GM12878 (cell line): Measurements from ENCODE around the gene WDTC1. TPM values are rescaled to one million over a fixed set of nuclear protein-coding genes. Genes with fewer than 3 reads are reported as not detected.

Source experiments
- ATF2 ChIP-seq: IDR thresholded peaks from 2 replicates; pipeline ENCODE4 v1.6.1; 2012; ENCODE audit warnings: low read length, inconsistent platforms
- BCL11A ChIP-seq: IDR thresholded peaks from 2 replicates; pipeline ENCODE4 v1.6.1; 2011; ENCODE audit warnings: low read depth, low read length
- BRCA1 ChIP-seq: IDR thresholded peaks from 2 replicates; pipeline ENCODE4 v1.6.1; 2011; ENCODE audit warnings: low read depth, low read length, improper control_type of control experiment
- CBX5 ChIP-seq: sonication (generic); IDR thresholded peaks from 2 replicates; pipeline ENCODE4 v1.6.1; 2016; ENCODE audit warnings: low read depth, moderate library complexity, mild to moderate bottlenecking, inconsistent platforms
- CEBPB ChIP-seq, 2 experiments: fragments of 150-350 bp in 1 of 2; IDR thresholded peaks; 2 replicates each; pipeline ENCODE4 v1.6.1; 2012 to 2014; ENCODE audit warnings: low read depth in 2 of 2, low read length in 2 of 2, borderline replicate concordance in 1 of 2, inconsistent platforms in 1 of 2
- EED ChIP-seq: sonication (generic); IDR thresholded peaks from 2 replicates; pipeline ENCODE4 v1.6.1; 2016; ENCODE audit warnings: antibody characterized with exemption, low read depth
- ESRRA ChIP-seq: IDR thresholded peaks from 2 replicates; pipeline ENCODE4 v1.6.1; 2012; ENCODE audit warnings: mild to moderate bottlenecking, low read length, improper control_type of control experiment
- GABPA ChIP-seq: IDR thresholded peaks from 2 replicates; pipeline ENCODE4 v1.6.1; 2014; ENCODE audit warnings: antibody characterized with exemption, low read depth, mild to moderate bottlenecking, inconsistent platforms
- IRF5 ChIP-seq: fragments of 450-650 bp; IDR thresholded peaks from 2 replicates; pipeline ENCODE4 v1.6.1; 2017; ENCODE audit warnings: borderline replicate concordance
- LARP7 ChIP-seq: fragments of 450-650 bp; IDR thresholded peaks from 2 replicates; pipeline ENCODE4 v1.6.1; 2017; ENCODE audit warnings: mild to moderate bottlenecking
- MEF2A ChIP-seq: IDR thresholded peaks from 2 replicates; pipeline ENCODE4 v1.6.1; 2011; ENCODE audit warnings: low read depth, mild to moderate bottlenecking, low read length, moderate library complexity; ENCODE audit not compliant: insufficient read depth
- NR2C1 ChIP-seq: fragments of 450-650 bp; IDR thresholded peaks from 2 replicates; pipeline ENCODE4 v1.6.1; 2017; ENCODE audit warnings: antibody characterized with exemption, mild to moderate bottlenecking, moderate library complexity
- PBX3 ChIP-seq: IDR thresholded peaks from 2 replicates; pipeline ENCODE4 v1.6.1; 2011; ENCODE audit warnings: mild to moderate bottlenecking, low read depth, low read length, moderate library complexity; ENCODE audit not compliant: insufficient replicate concordance
- PKNOX1 ChIP-seq: fragments of 450-650 bp; IDR thresholded peaks from 2 replicates; pipeline ENCODE4 v1.6.1; 2016; ENCODE audit warnings: mild to moderate bottlenecking
- POLR2AphosphoS2 ChIP-seq: IDR thresholded peaks from 2 replicates; pipeline ENCODE4 v1.6.1; 2011; ENCODE audit warnings: low read depth, mild to moderate bottlenecking, low read length, improper control_type of control experiment, moderate library complexity
- PRDM15 ChIP-seq: fragments of 450-650 bp; formaldehyde crosslinking; IDR thresholded peaks from 2 replicates; pipeline ENCODE4 v1.4.0; 2020; ENCODE audit warnings: mild to moderate bottlenecking, moderate library complexity
- RUNX3 ChIP-seq: IDR thresholded peaks from 2 replicates; pipeline ENCODE4 v1.6.1; 2012; ENCODE audit warnings: low read length, inconsistent platforms
- SP1 ChIP-seq: IDR thresholded peaks from one replicate; pipeline ENCODE4 v1.6.1; 2011; ENCODE audit warnings: low read depth, low read length
- STAT1 ChIP-seq: fragments of 450-650 bp; conservative IDR thresholded peaks from 2 replicates; pipeline ENCODE4 v1.6.1; 2014; ENCODE audit warnings: antibody characterized with exemption, mild to moderate bottlenecking
- STAT3 ChIP-seq: IDR thresholded peaks from 2 replicates; pipeline ENCODE4 v1.6.1; 2011; ENCODE audit warnings: low read depth, low read length, improper control_type of control experiment
- SUZ12 ChIP-seq: fragments of 200-600 bp; sonication (generic); IDR thresholded peaks from one replicate; pipeline ENCODE4 v1.6.1; 2018; ENCODE audit warnings: antibody characterized with exemption, mild to moderate bottlenecking; ENCODE audit not compliant: unreplicated experiment
- WRNIP1 ChIP-seq: IDR thresholded peaks from 2 replicates; pipeline ENCODE4 v1.6.1; 2011; ENCODE audit warnings: low read depth, low read length, improper control_type of control experiment, borderline replicate concordance
- ZNF24 ChIP-seq: fragments of 450-650 bp; IDR thresholded peaks from 2 replicates; pipeline ENCODE4 v1.6.1; 2017; ENCODE audit warnings: antibody characterized with exemption, mild to moderate bottlenecking
- polyA plus RNA-seq, 11 experiments: library from polyadenylated mRNA; depleted of rRNA in 4 of 11; unstranded in 6 of 11; stranded (reverse) in 5 of 11; fragments of >200 nt; fragmentation: Nextera tagmentation in 4 of 11; fragmentation: Illumina TruSeq in 1 of 11; extraction: Ambion mirVana in 4 of 11; extraction: Trizol in 1 of 11; gene quantifications; 1 replicate in 1 of 11; 2 replicates in 10 of 11; pipeline versions ENCODE4 v1.2.1 to v1.2.3, GENCODE V29; 2011 to 2016; ENCODE audit warnings: inconsistent platforms in 2 of 11, missing spikeins in 2 of 11, low read depth in 1 of 11
- total RNA-seq, 4 experiments: library from RNA; depleted of rRNA in 3 of 4; stranded (reverse); fragments of >200 nt in 3 of 4; fragmentation: Illumina TruSeq in 1 of 4; extraction: Trizol in 1 of 4; gene quantifications; 2 replicates each; pipeline versions ENCODE4 v1.2.1 to v1.2.3, GENCODE V29; 2013 to 2021

Gene WDTC1
- total and polyA plus RNA-seq, 10 of the 15 experiments (the other 5 are each of a cell fraction or from before 2014, with no cell fraction given), result 0.21 to 28.7 (median 7.6) TPM

GRCh38 chr1:27357281-27358037 lies 123.0 kb downstream of the WDTC1 start (continued):
- no peak for TF ChIP-seq PKNOX1
- no peak for TF ChIP-seq ESRRA
- no peak for TF ChIP-seq IRF5
- no peak for TF ChIP-seq ZNF24
- peak; percentile 63 for TF ChIP-seq SP1
- TF ChIP-seq MEF2A, result no peak
- TF ChIP-seq PRDM15 (CRISPR knock-in tag), result no peak
- TF ChIP-seq NR2C1, result no peak
- TF ChIP-seq CEBPB (IDR thresholded peaks at IDR 0.05; ENCODE audit: borderline replicate concordance in 1 of 2, low read depth in 2 of 2, low read length in 2 of 2), result no peak
- no peak for TF ChIP-seq BCL11A
- 0 out of 2 replicates have a peak, but pooled peaks have one; percentile 56 for TF ChIP-seq LARP7
- no peak for TF ChIP-seq SUZ12
- TF ChIP-seq POLR2AphosphoS2, result no peak
- TF ChIP-seq CBX5, result no peak
- peak; percentile 32; the same call in 1 of the 2 replicates for TF ChIP-seq RUNX3
- no peak for TF ChIP-seq GABPA
- no peak for TF ChIP-seq PBX3
- no peak for TF ChIP-seq BRCA1
- TF ChIP-seq EED, result no peak
- no peak for TF ChIP-seq WRNIP1
- TF ChIP-seq STAT3, result no peak
- no peak for TF ChIP-seq STAT1
- no peak for TF ChIP-seq ATF2
